G401 (cell line): Measurements from ENCODE around the gene DENND10. TPM values are rescaled to one million over a fixed set of nuclear protein-coding genes. Genes with fewer than 3 reads are reported as not detected.
A peak's percentile ranks its signal among the peaks of the same experiment; 100 is the strongest.
"Not testable (repeated sequence)": the region's sequence is repeated elsewhere in the genome, so short reads cannot be mapped to it uniquely, and the experiment has no call there.

Source experiments
- DNase-seq: peaks from one replicate; pipeline ENCODE4 v3.0.0-alpha.2; 2015; ENCODE audit warnings: low spot score
- in situ Hi-C: cut with HindIII; loops from 2 replicates; pipeline ENCODE4 v1.10.0; 2016; ENCODE audit warnings: low sequenced_read_pairs, mixed read lengths
- total RNA-seq: library from RNA; depleted of rRNA; stranded (reverse); fragments of >200 nt; shearing (Covaris generic); gene quantifications from 2 replicates; pipeline ENCODE4 v1.2.3, GENCODE V29; 2014

The DENND10 gene
- total RNA-seq, 1 experiment from 2014 or later: 33.3 TPM

- in situ Hi-C loops: no loop called here
- no peak for DNase-seq
Measured at GRCh38 chr10:119095640-119096039, 8.3 kb upstream of the DENND10 start.

- in situ Hi-C loops, DNase-seq: not testable (repeated sequence)
Measured at GRCh38 chr10:119096641-119097415, 7.1 kb upstream of the DENND10 start.

GRCh38 chr10:119098576-119098975 lies 5.3 kb upstream of the DENND10 start:
- in situ Hi-C loops: no loop called here
- DNase-seq: no peak

- DNase-seq: no peak
- in situ Hi-C loops: no loop called here
Measured at GRCh38 chr10:119100434-119101238, 3.3 kb upstream of the DENND10 start.

- in situ Hi-C loops: no loop called here
- peak; percentile 12 for DNase-seq
Measured at GRCh38 chr10:119101366-119102098, 2.4 kb upstream of the DENND10 start.

GRCh38 chr10:119103241-119103902 lies 541 bp upstream of the DENND10 start:
- in situ Hi-C loops: no loop called here

GRCh38 chr10:119104654-119105015 lies 722 bp downstream of the DENND10 start:
- peak; percentile 13 for DNase-seq

More at GRCh38 chr10:119103241-119103902, 541 bp upstream of the DENND10 start:
- no peak for DNase-seq

GRCh38 chr10:119105155-119105554 lies 1.2 kb downstream of the DENND10 start:
- DNase-seq: no peak
- in situ Hi-C loops: no loop called here

More at GRCh38 chr10:119104654-119105015, 722 bp downstream of the DENND10 start:
- in situ Hi-C loops: no loop called here

- in situ Hi-C loops: not testable (repeated sequence)
Measured at GRCh38 chr10:119105899-119106298, 2.0 kb downstream of the DENND10 start.

GRCh38 chr10:119107106-119107505 lies 3.2 kb downstream of the DENND10 start:
- in situ Hi-C loops, DNase-seq: not testable (repeated sequence)

More at GRCh38 chr10:119105899-119106298, 2.0 kb downstream of the DENND10 start:
- not testable (repeated sequence) for DNase-seq

- in situ Hi-C loops, DNase-seq: not testable (repeated sequence)
Measured at GRCh38 chr10:119107771-119108170, 3.9 kb downstream of the DENND10 start.

GRCh38 chr10:119112056-119112455 lies 8.1 kb downstream of the DENND10 start:
- in situ Hi-C loops: no loop called here
- no peak for DNase-seq

- DNase-seq: no peak
- in situ Hi-C loops: no loop called here
Measured at GRCh38 chr10:119113751-119114732, 10.1 kb downstream of the DENND10 start.

GRCh38 chr10:119115926-119116325 lies 12.0 kb downstream of the DENND10 start:
- DNase-seq: no peak
- in situ Hi-C loops: no loop called here

GRCh38 chr10:119116326-119116951 lies 12.5 kb downstream of the DENND10 start:
- no peak for DNase-seq
- in situ Hi-C loops: no loop called here

GRCh38 chr10:119118231-119118630 lies 14.3 kb downstream of the DENND10 start:
- in situ Hi-C loops: no loop called here

GRCh38 chr10:119119400-119119799 lies 15.5 kb downstream of the DENND10 start:
- no peak for DNase-seq
- in situ Hi-C loops: no loop called here

More at GRCh38 chr10:119118231-119118630, 14.3 kb downstream of the DENND10 start:
- DNase-seq: no peak
